Activated CD8-positive, alpha-beta memory T cell treated with anti-CD3 and anti-CD28 coated beads for 48 hours (primary cell): ENCODE data around the gene RNU6-8.

Experiments
- DNase-seq, 3 experiments: peaks; one replicate each; pipeline ENCODE4 v3.0.0-alpha.2; 2020; ENCODE audit warnings: low read depth in 2 of 3, low spot score in 2 of 3

RNU6-8 gene

GRCh38 chr14:32202998-32203882, at the start of gene RNU6-8:
TSS of gene RNU6-8 (minus strand) at chr14:32203269.
- DNase-seq = peak; percentile 57 to 83 (median 72)

- no peak for DNase-seq
These were observed 49.1 kb upstream of the RNU6-8 start for GRCh38 chr14:32252030-32252670.

GRCh38 chr14:32251530-32251929, 48.5 kb upstream of the RNU6-8 start:
- DNase-seq = no peak

GRCh38 chr14:32250681-32251080, 47.6 kb upstream of the RNU6-8 start:
- no peak for DNase-seq

GRCh38 chr14:32249780-32250179, 46.7 kb upstream of the RNU6-8 start:
- no peak for DNase-seq

- DNase-seq = no peak
These were observed 46.3 kb upstream of the RNU6-8 start for GRCh38 chr14:32249371-32249770.

- no peak for DNase-seq
These were observed 43.7 kb upstream of the RNU6-8 start for GRCh38 chr14:32246751-32247150.

- DNase-seq = no peak
These were observed 41.3 kb upstream of the RNU6-8 start for GRCh38 chr14:32244404-32244803.

GRCh38 chr14:32233260-32233659, 30.2 kb upstream of the RNU6-8 start:
- DNase-seq = no peak

GRCh38 chr14:32232481-32232880, 29.4 kb upstream of the RNU6-8 start:
- no peak for DNase-seq

- no peak for DNase-seq
These were observed 27.7 kb upstream of the RNU6-8 start for GRCh38 chr14:32230695-32231280.

- DNase-seq = no peak
These were observed 27.1 kb upstream of the RNU6-8 start for GRCh38 chr14:32230181-32230580.

- no peak for DNase-seq
These were observed 23.0 kb upstream of the RNU6-8 start for GRCh38 chr14:32226056-32226455.

GRCh38 chr14:32225378-32225920, 22.4 kb upstream of the RNU6-8 start:
- DNase-seq = no peak

- no peak for DNase-seq
These were observed 21.8 kb upstream of the RNU6-8 start for GRCh38 chr14:32224737-32225377.

- DNase-seq = no peak
These were observed 14.2 kb upstream of the RNU6-8 start for GRCh38 chr14:32217301-32217700.

GRCh38 chr14:32212833-32213232, 9.8 kb upstream of the RNU6-8 start:
- no peak for DNase-seq

- no peak for DNase-seq
These were observed 8.0 kb upstream of the RNU6-8 start for GRCh38 chr14:32211068-32211404.

GRCh38 chr14:32209471-32209870, 6.4 kb upstream of the RNU6-8 start:
- no peak for DNase-seq

GRCh38 chr14:32208490-32208889, 5.4 kb upstream of the RNU6-8 start:
- DNase-seq = no peak

- DNase-seq = no peak
These were observed 3.5 kb upstream of the RNU6-8 start for GRCh38 chr14:32206552-32206951.
